Umbilical cord (tissue), 2 donors: ENCODE measurements around the gene TBC1D13. TPM values are rescaled to one million over a fixed set of nuclear protein-coding genes. Genes with fewer than 3 reads are reported as not detected.
"Not testable (repeated sequence)": the region's sequence is repeated elsewhere in the genome, so short reads cannot be mapped to it uniquely, and the experiment has no call there.

ENCODE experiments used
- DNase-seq: peaks from one replicate; pipeline ENCODE4 v3.0.0-alpha.2; 2015; ENCODE audit warnings: low spot score
- total RNA-seq: library from RNA; depleted of rRNA; stranded (reverse); fragments of >200 nt; gene quantifications from one replicate; pipeline ENCODE4 v1.2.3, GENCODE V29; 2014; ENCODE audit warnings: low replicate concordance; ENCODE audit not compliant: insufficient read depth

TBC1D13 gene
- total RNA-seq, 1 donor from 2014 or later: 6.5 TPM

GRCh38 chr9:128821584-128822406, 34.7 kb downstream of the TBC1D13 start:
- DNase-seq: no peak

GRCh38 chr9:128822407-128823042, 35.5 kb downstream of the TBC1D13 start:
- no peak for DNase-seq

GRCh38 chr9:128823362-128823902, 36.4 kb downstream of the TBC1D13 start:
- DNase-seq: no peak

- DNase-seq: no peak
Measured at GRCh38 chr9:128823903-128824406, 36.9 kb downstream of the TBC1D13 start.

GRCh38 chr9:128824911-128825310, 37.9 kb downstream of the TBC1D13 start:
- DNase-seq: no peak

GRCh38 chr9:128825923-128826700, 39.1 kb downstream of the TBC1D13 start:
- no peak for DNase-seq

GRCh38 chr9:128828267-128828666, 41.2 kb downstream of the TBC1D13 start:
- no peak for DNase-seq

GRCh38 chr9:128828719-128829452, 41.8 kb downstream of the TBC1D13 start:
- no peak for DNase-seq

GRCh38 chr9:128829477-128830251, 42.6 kb downstream of the TBC1D13 start, which contains the start of gene SPOUT1:
Gene SPOUT1 (minus strand): TSS chr9:128829794. CDS start chr9:128829780, 14 bp downstream.
- DNase-seq: peak; percentile 96

GRCh38 chr9:128833696-128834095, 46.6 kb downstream of the TBC1D13 start:
- no peak for DNase-seq

- no peak for DNase-seq
Measured at GRCh38 chr9:128835246-128836210, 48.5 kb downstream of the TBC1D13 start.

- DNase-seq: no peak
Measured at GRCh38 chr9:128836509-128837145, 49.6 kb downstream of the TBC1D13 start.

GRCh38 chr9:128838338-128838737, 51.3 kb downstream of the TBC1D13 start:
- DNase-seq: no peak

- no peak for DNase-seq
Measured at GRCh38 chr9:128840524-128840923, 53.5 kb downstream of the TBC1D13 start.

- DNase-seq: no peak
Measured at GRCh38 chr9:128841694-128842492, 54.8 kb downstream of the TBC1D13 start.

- not testable (repeated sequence) for DNase-seq
Measured at GRCh38 chr9:128843171-128843570, 56.1 kb downstream of the TBC1D13 start.

GRCh38 chr9:128845186-128845931, 58.3 kb downstream of the TBC1D13 start:
- peak; percentile 53 for DNase-seq
